ENCODE results near the gene AHDC1. TPM values are rescaled to one million over a fixed set of nuclear protein-coding genes. Genes with fewer than 3 reads are reported as not detected.

Gene AHDC1
- polyA plus RNA-seq, 3 donors = 0.16 to 3.3 (median 0.30) TPM

DNA sequence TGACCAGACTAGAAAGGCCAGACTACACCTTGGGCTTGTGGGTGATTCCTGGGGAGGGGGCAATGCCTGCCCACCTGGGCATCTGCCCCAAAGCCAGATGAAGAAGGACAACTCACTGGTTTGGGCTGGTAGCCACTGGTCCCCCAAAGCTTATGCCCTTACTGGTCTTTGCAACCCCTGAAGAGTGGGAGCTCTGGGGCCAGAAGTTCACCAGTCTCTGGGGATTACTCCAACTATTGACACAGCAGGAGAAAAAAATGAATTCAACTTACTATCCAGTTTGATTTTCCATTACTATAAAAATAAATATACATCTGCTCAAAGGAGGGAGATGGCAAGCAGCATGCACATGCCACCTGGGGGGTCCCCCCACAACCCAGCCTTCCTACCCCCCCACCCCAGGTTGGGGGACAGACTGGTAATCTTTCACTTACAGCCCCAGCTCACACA is 2.6 kb downstream of the AHDC1 start:
- peaks cover 50% of the 10 kb centered on the region for H3K4me1 Mint-ChIP-seq

DNA sequence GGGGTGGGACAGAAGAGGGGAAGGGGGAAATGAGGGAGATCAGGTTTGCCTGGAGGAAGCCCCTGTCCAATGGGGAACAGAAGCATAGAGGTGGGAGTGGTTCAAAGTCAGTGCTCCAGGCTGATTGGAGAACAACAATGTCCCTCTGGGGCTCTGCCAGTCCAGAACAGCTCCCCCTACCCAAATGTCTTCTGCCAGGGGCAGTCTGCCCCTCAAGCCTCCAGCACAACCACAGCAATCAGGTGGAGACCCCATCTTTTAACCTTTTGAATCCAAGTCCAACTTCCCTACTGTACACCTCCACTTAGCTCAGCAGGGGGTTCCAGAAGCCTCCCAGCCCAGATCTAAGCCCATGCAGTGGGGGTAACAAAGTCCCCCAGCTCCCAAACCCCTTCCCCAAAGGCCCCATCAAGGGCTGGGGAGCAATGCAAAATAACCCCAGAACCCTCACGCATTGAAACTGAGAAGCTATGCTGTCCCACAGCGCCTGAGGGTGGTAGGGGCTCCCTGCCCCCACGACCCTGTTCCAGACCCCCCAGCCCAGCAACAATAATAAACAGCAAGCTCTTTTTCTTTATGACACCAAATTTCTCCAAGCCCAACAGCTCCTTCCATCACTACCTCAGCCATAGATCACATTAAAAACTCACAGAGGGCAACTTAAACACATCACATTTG is 3.3 kb downstream of the AHDC1 start:
- H3K27ac ChIP-seq (ENCODE audit: low read depth in 1 of 2, low read length in 2 of 2) = no peak overlapping the region
- H3K27me3 ChIP-seq (ENCODE audit: control insufficient read depth in 2 of 2, insufficient read depth in 2 of 2, low read length in 2 of 2) = peaks cover 0 to 4% of the 10 kb centered on the region in 2 donors
- no peaks in the 10 kb centered on the region for H3K36me3 ChIP-seq (replicated peaks in 1 of 2; ENCODE audit: control insufficient read depth in 1 of 2, insufficient read depth in 2 of 2, low read length in 2 of 2)
- peaks cover 67% of the 10 kb centered on the region for H4K20me1 ChIP-seq (ENCODE audit: insufficient read depth, low read length)
- TF ChIP-seq, protein P1, sequence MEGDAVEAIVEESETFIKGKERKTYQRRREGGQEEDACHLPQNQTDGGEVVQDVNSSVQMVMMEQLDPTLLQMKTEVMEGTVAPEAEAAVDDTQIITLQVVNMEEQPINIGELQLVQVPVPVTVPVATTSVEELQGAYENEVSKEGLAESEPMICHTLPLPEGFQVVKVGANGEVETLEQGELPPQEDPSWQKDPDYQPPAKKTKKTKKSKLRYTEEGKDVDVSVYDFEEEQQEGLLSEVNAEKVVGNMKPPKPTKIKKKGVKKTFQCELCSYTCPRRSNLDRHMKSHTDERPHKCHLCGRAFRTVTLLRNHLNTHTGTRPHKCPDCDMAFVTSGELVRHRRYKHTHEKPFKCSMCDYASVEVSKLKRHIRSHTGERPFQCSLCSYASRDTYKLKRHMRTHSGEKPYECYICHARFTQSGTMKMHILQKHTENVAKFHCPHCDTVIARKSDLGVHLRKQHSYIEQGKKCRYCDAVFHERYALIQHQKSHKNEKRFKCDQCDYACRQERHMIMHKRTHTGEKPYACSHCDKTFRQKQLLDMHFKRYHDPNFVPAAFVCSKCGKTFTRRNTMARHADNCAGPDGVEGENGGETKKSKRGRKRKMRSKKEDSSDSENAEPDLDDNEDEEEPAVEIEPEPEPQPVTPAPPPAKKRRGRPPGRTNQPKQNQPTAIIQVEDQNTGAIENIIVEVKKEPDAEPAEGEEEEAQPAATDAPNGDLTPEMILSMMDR (IDR thresholded peaks at IDR 0.05) = no peak
- H2AFZ ChIP-seq (ENCODE audit: insufficient read depth, low read depth, low read length, poor library complexity, severe bottlenecking) = no peak overlapping the region
- Mint-ChIP-seq H3K9me3 (no peaks in the 10 kb centered on the region), H3K27ac (peak overlapping the region in 2 of 7 donors; percentile 33 to 36), H3K4me3 (no peak overlapping the region), H3K27me3 (ENCODE audit: low read depth in 3 of 3) (peaks cover 7 to 26% (median 8%) of the 10 kb centered on the region in 3 donors), H3K4me1 (peaks cover 45% of the 10 kb centered on the region), H3K36me3 (peaks cover 1 to 3% of the 10 kb centered on the region in 2 donors)
- no peak overlapping the region for H3K4me2 ChIP-seq (replicated peaks; ENCODE audit: extremely low read depth, low read length, poor library complexity, severe bottlenecking)
- H3K9me3 ChIP-seq (replicated peaks in 1 of 2; ENCODE audit: control insufficient read depth in 1 of 2, insufficient read depth in 1 of 2, low read length in 2 of 2) = no peaks in the 10 kb centered on the region
- peaks cover 19% of the 10 kb centered on the region for H3K79me2 ChIP-seq (ENCODE audit: insufficient read depth, low read length)
- intact Hi-C loops (cut with micrococcal nuclease) = loop anchor here (5.0 to 10.0 kb wide), 4 partner anchors 106 to 296 kb away; partner anchors contain the start of gene WASF2 (in 1 of the 2)
- H3K4me3 ChIP-seq (replicated peaks in 1 of 3; ENCODE audit: low read depth in 2 of 3, low read length in 3 of 3) = no peak overlapping the region
- peaks cover 28 to 43% of the 10 kb centered on the region in 2 donors for H3K4me1 ChIP-seq (ENCODE audit: control insufficient read depth in 1 of 2, insufficient read depth in 2 of 2, low read length in 2 of 2)
- no peak overlapping the region for H3K9ac ChIP-seq (ENCODE audit: insufficient read depth, low read length, poor library complexity, severe bottlenecking)
- no peak for DNase-seq
- 100% methylated on average over 1 of the region's 3 CpGs for WGBS (ENCODE audit: insufficient coverage)

More for the DNA sequence above, 2.6 kb downstream of the AHDC1 start:
- peaks cover 8 to 26% (median 9%) of the 10 kb centered on the region in 3 donors for H3K27me3 Mint-ChIP-seq (ENCODE audit: low read depth in 3 of 3)
- no peaks in the 10 kb centered on the region for H3K36me3 ChIP-seq (replicated peaks in 1 of 2; ENCODE audit: control insufficient read depth in 1 of 2, insufficient read depth in 2 of 2, low read length in 2 of 2)
- peaks cover 29 to 49% of the 10 kb centered on the region in 2 donors for H3K4me1 ChIP-seq (ENCODE audit: control insufficient read depth in 1 of 2, insufficient read depth in 2 of 2, low read length in 2 of 2)
- H3K79me2 ChIP-seq (ENCODE audit: insufficient read depth, low read length) = peaks cover 19% of the 10 kb centered on the region
- peaks cover 62% of the 10 kb centered on the region for H4K20me1 ChIP-seq (ENCODE audit: insufficient read depth, low read length)
- intact Hi-C loops (cut with micrococcal nuclease) = loop anchor here (5.0 to 10.0 kb wide), 4 partner anchors 107 to 297 kb away; partner anchors contain the start of gene WASF2 (in 1 of the 2)
- H3K27ac ChIP-seq (ENCODE audit: low read depth in 1 of 2, low read length in 2 of 2) = no peak overlapping the region
- H3K4me2 ChIP-seq (replicated peaks; ENCODE audit: extremely low read depth, low read length, poor library complexity, severe bottlenecking) = peak overlapping the region; percentile 90
- no peak for DNase-seq
- no peak overlapping the region for H2AFZ ChIP-seq (ENCODE audit: insufficient read depth, low read depth, low read length, poor library complexity, severe bottlenecking)
- peak overlapping the region; percentile 43 to 51 for H3K4me3 Mint-ChIP-seq
- H3K9me3 ChIP-seq (replicated peaks in 1 of 2; ENCODE audit: control insufficient read depth in 1 of 2, insufficient read depth in 1 of 2, low read length in 2 of 2) = no peaks in the 10 kb centered on the region
- H3K27ac Mint-ChIP-seq = peak overlapping the region in 2 of 7 donors; percentile 43 to 62
- peak overlapping the region in 1 of 3 experiments; percentile 89 for H3K4me3 ChIP-seq (replicated peaks in 1 of 3; ENCODE audit: low read depth in 2 of 3, low read length in 3 of 3)
- H3K9ac ChIP-seq (ENCODE audit: insufficient read depth, low read length, poor library complexity, severe bottlenecking) = no peak overlapping the region
- H3K27me3 ChIP-seq (ENCODE audit: control insufficient read depth in 2 of 2, insufficient read depth in 2 of 2, low read length in 2 of 2) = peaks cover 0 to 4% of the 10 kb centered on the region in 2 donors
- peaks cover 1 to 3% of the 10 kb centered on the region in 2 donors for H3K36me3 Mint-ChIP-seq
- TF ChIP-seq, protein P1 (IDR thresholded peaks at IDR 0.05) = no peak
- no peaks in the 10 kb centered on the region for H3K9me3 Mint-ChIP-seq

Data from CD14-positive monocyte (primary cell).